Renal cortex interstitium (tissue), 11 donors: Measurements from ENCODE around the gene UBIAD1. TPM values are rescaled to one million over a fixed set of nuclear protein-coding genes. Genes with fewer than 3 reads are reported as not detected.

Experiments
- DNase-seq, 11 donors: peaks; one replicate each; pipeline ENCODE4 v3.0.0-alpha.2; 2013; ENCODE audit warnings: low read depth in 9 of 11, low spot score in 4 of 11; ENCODE audit errors: extremely low read depth in 1 of 11
- polyA plus RNA-seq, 3 donors: library from polyadenylated mRNA; unstranded; fragments of 120-200 nt; gene quantifications; one replicate each; pipeline ENCODE4 v1.2.1, GENCODE V29; 2013; ENCODE audit not compliant: insufficient read length in 3 of 3

Gene UBIAD1
- polyA plus RNA-seq, 3 donors, result 15.1 to 15.9 (median 15.5) TPM

GRCh38 chr1:11330411-11330810 is 57.4 kb downstream of the UBIAD1 start:
- no peak for DNase-seq

GRCh38 chr1:11331036-11331944 is 58.3 kb downstream of the UBIAD1 start:
- no peak for DNase-seq

- DNase-seq, result no peak
These were observed 59.0 kb downstream of the UBIAD1 start for GRCh38 chr1:11331945-11332546.

- no peak for DNase-seq
These were observed 60.6 kb downstream of the UBIAD1 start for GRCh38 chr1:11333631-11334030.

- no peak for DNase-seq
These were observed 61.3 kb downstream of the UBIAD1 start for GRCh38 chr1:11334261-11334804.

- DNase-seq, result no peak
These were observed 61.8 kb downstream of the UBIAD1 start for GRCh38 chr1:11334821-11335220.

- DNase-seq, result no peak
These were observed 62.5 kb downstream of the UBIAD1 start for GRCh38 chr1:11335417-11336056.

GRCh38 chr1:11337580-11338073 is 64.6 kb downstream of the UBIAD1 start:
- DNase-seq, result peak in 10 of 11 donors; percentile 44 to 83 (median 70)

Other genes with a start within 250 kb of the UBIAD1 start
- 1 to 10 TPM; 4.6 to 9.6 (median 5.8) TPM for gene MASP2, start 226.0 kb upstream of the UBIAD1 start, polyA plus RNA-seq
- gene SRM, start 213.2 kb upstream of the UBIAD1 start, polyA plus RNA-seq, result 10 to 100 TPM; 38.0 to 54.0 (median 47.3) TPM
- 100 to 1,000 TPM in 1 of 3 donors, 10 to 100 TPM in 2; 79.6 to 103 (median 92.1) TPM for gene EXOSC10, start 173.3 kb upstream of the UBIAD1 start, polyA plus RNA-seq
- gene ANGPTL7, start 83.8 kb upstream of the UBIAD1 start, polyA plus RNA-seq, result under 1 TPM in 1 of 3 donors, not detected in 2; 0.11 TPM
- 10 to 100 TPM; 42.4 to 45.0 (median 44.1) TPM for gene MTOR, start 10.6 kb upstream of the UBIAD1 start, polyA plus RNA-seq
- gene DISP3, start 206.0 kb downstream of the UBIAD1 start, polyA plus RNA-seq, result 1 to 10 TPM in 2 of 3 donors, under 1 TPM in 1; 0.72 to 2.1 (median 1.8) TPM